K562 (cell line): Measurements from ENCODE around the gene SCUBE1. TPM values are rescaled to one million over a fixed set of nuclear protein-coding genes. Genes with fewer than 3 reads are reported as not detected.
A peak's percentile ranks its signal among the peaks of the same experiment; 100 is the strongest.

Experiments used
- ATAC-seq: fragments of 200-7000 bp; cut with Tn5 transposase; 3 replicates; pipeline ENCODE4 v1.9.1; 2020; ENCODE audit warnings: moderate library complexity
- BruUV-seq: library from RNA; stranded (reverse); fragments of 400-500 nt; replicated peaks from 2 replicates; lab custom pipeline; 2021; lab: Mats Ljungman, UMichigan
- CTCF ChIA-PET: fragments of 300-600 bp; formaldehyde crosslinking; extraction: SDS; loops from one replicate; lab custom pipeline; 2021; ENCODE audit warnings: low intra/inter-chr PET ratio; lab: Yijun Ruan, JAX
- POLR2A ChIA-PET: fragments of 300-600, 350-650 bp; sonication (Branson Sonifier 250); formaldehyde crosslinking; extraction: SDS; loops from one replicate; lab custom pipeline; 2021; ENCODE audit warnings: antibody characterized with exemption, inconsistent platforms; lab: Yijun Ruan, JAX
- DNase-seq, 4 experiments: peaks; one replicate each; pipeline versions ENCODE4 v3.0.0 to v3.0.0-alpha.2; 2011 to 2018; ENCODE audit warnings: low spot score in 3 of 4, mixed read lengths in 3 of 4; ENCODE audit errors: extremely low read depth in 1 of 4
- FAIRE-seq: peaks from 2 replicates; lab custom pipeline; 2011; peaks lifted over from hg19 to GRCh38; lab: Jason Lieb, UNC
- H2AFZ ChIP-seq: 2 replicates; pipeline ENCODE4 v1.6.0; 2011; ENCODE audit warnings: low read depth, low read length, control low read depth, inconsistent platforms
- H3K27ac ChIP-seq: fragments of 200-600 bp; 3 replicates; pipeline ENCODE4 v1.8.0; 2011; ENCODE audit warnings: low read depth, mild to moderate bottlenecking, control low read depth, inconsistent platforms, low read length, moderate library complexity, mixed read lengths; ENCODE audit errors: extremely low read depth
- H3K27me3 ChIP-seq, 2 experiments: fragments of 300-600 bp in 1 of 2; 2 replicates in 1 of 2; 3 replicates in 1 of 2; pipeline versions ENCODE4 v1.6.0 to v1.8.0; 2011; ENCODE audit warnings: inconsistent platforms in 2 of 2, low read length in 2 of 2, mild to moderate bottlenecking in 1 of 2, mixed read lengths in 1 of 2, moderate library complexity in 1 of 2; ENCODE audit not compliant: control insufficient read depth in 2 of 2, insufficient read depth in 2 of 2
- H3K36me3 ChIP-seq: fragments of 300-600 bp; 3 replicates; pipeline ENCODE4 v1.8.0; 2011; ENCODE audit warnings: mild to moderate bottlenecking, low read length, inconsistent platforms; ENCODE audit not compliant: control insufficient read depth, insufficient read depth
- H3K4me1 ChIP-seq, 2 experiments: fragments of 200-600 bp in 1 of 2; replicated peaks in 1 of 2; 2 replicates in 1 of 2; 3 replicates in 1 of 2; pipeline versions ENCODE4 v1.5.1 to v1.8.0; 2011; ENCODE audit warnings: inconsistent platforms in 2 of 2, low read length in 2 of 2, mild to moderate bottlenecking in 1 of 2, mixed read lengths in 1 of 2, moderate library complexity in 1 of 2; ENCODE audit not compliant: control insufficient read depth in 2 of 2, insufficient read depth in 2 of 2
- H3K4me2 ChIP-seq: 2 replicates; pipeline ENCODE4 v1.6.1; 2011; ENCODE audit warnings: low read length, control low read depth, inconsistent platforms, mixed read lengths; ENCODE audit not compliant: insufficient read depth
- H3K4me3 ChIP-seq: fragments of 200-600 bp; sonication (generic), shearing (Covaris generic); 2 replicates; pipeline ENCODE4 v1.5.1; 2016; ENCODE audit warnings: control low read depth, inconsistent platforms
- H3K79me2 ChIP-seq: fragments of 200-600 bp; 3 replicates; pipeline ENCODE4 v1.8.0; 2011; ENCODE audit warnings: low read length, inconsistent platforms; ENCODE audit not compliant: control insufficient read depth, insufficient read depth
- H3K9ac ChIP-seq, 2 experiments: 2 replicates each; pipeline versions ENCODE4 v1.6.0 to v1.6.1; 2011; ENCODE audit warnings: low read depth in 2 of 2, low read length in 2 of 2, control low read depth in 1 of 2, inconsistent platforms in 1 of 2, mild to moderate bottlenecking in 1 of 2, mixed read lengths in 1 of 2; ENCODE audit not compliant: insufficient read depth in 1 of 2
- H3K9me1 ChIP-seq: one replicate; pipeline ENCODE4 v1.6.0; 2011; ENCODE audit warnings: inconsistent platforms, mild to moderate bottlenecking, low read length, moderate library complexity; ENCODE audit not compliant: control insufficient read depth, insufficient read depth
- H3K9me3 ChIP-seq: replicated peaks from 2 replicates; pipeline ENCODE4 v1.5.1; 2011; ENCODE audit warnings: low read depth, low read length, inconsistent platforms; ENCODE audit not compliant: control insufficient read depth, insufficient read depth
- H4K20me1 ChIP-seq: replicated peaks from 2 replicates; pipeline ENCODE4 v1.6.1; 2011; ENCODE audit warnings: low read length, inconsistent platforms, mixed read lengths; ENCODE audit not compliant: control insufficient read depth, insufficient read depth
- CBFA2T3 ChIP-seq: fragments of 450-650 bp; IDR thresholded peaks from 2 replicates; pipeline ENCODE4 v1.6.1; 2017
- EP300 ChIP-seq: IDR thresholded peaks from 2 replicates; pipeline ENCODE4 v1.6.1; 2012; ENCODE audit warnings: low read length, improper control_type of control experiment
- ILF3 ChIP-seq: fragments of 450-650 bp; IDR thresholded peaks from 2 replicates; pipeline ENCODE4 v1.6.1; 2018; ENCODE audit warnings: antibody characterized with exemption, mild to moderate bottlenecking, moderate library complexity, borderline replicate concordance
- KAT8 ChIP-seq: fragments of 450-650 bp; IDR thresholded peaks from 2 replicates; pipeline ENCODE4 v1.6.1; 2016; ENCODE audit warnings: low read depth, mild to moderate bottlenecking
- KLF1 ChIP-seq: fragments of 450-650 bp; IDR thresholded peaks from 2 replicates; pipeline ENCODE4 v1.6.1; 2016; ENCODE audit warnings: missing genetic modification characterization, missing compliant biosample characterization
- REST ChIP-seq, 2 experiments: fragments of 450-650 bp; formaldehyde crosslinking in 1 of 2; IDR thresholded peaks; 2 replicates each; pipeline versions ENCODE4 v1.4.0 to v1.6.1; 2014 to 2020; ENCODE audit warnings: mild to moderate bottlenecking in 2 of 2, borderline replicate concordance in 1 of 2, low read depth in 1 of 2
- TAL1 ChIP-seq: fragments of 450-650 bp; IDR thresholded peaks from 2 replicates; pipeline ENCODE4 v1.6.1; 2016; ENCODE audit warnings: mild to moderate bottlenecking
- TFAP4 ChIP-seq: sonication (generic); formaldehyde crosslinking; IDR thresholded peaks from 2 replicates; pipeline ENCODE4 v1.8.0; 2022; ENCODE audit warnings: missing genetic modification reagents, mild to moderate bottlenecking, moderate library complexity, borderline replicate concordance
- ZNF121 ChIP-seq: sonication (generic); formaldehyde crosslinking; conservative IDR thresholded peaks from 2 replicates; pipeline ENCODE4 v1.8.0; 2022; ENCODE audit warnings: missing genetic modification reagents
- WGBS: fragments of 100-300 bp; shearing (Covaris generic); methylation state at CpG from one replicate; pipeline ENCODE4 v1.1.6; 2016; ENCODE audit warnings: low coverage, mixed read lengths; ENCODE audit not compliant: insufficient coverage; ENCODE audit errors: missing lambda C conversion rate; 5-methylcytosine and 5-hydroxymethylcytosine counted together
- in situ Hi-C: fragments of 300-500 bp; cut with MboI; formaldehyde crosslinking; loops from 4 replicates; pipeline ENCODE4 v1.15.0; 2018; ENCODE audit warnings: inconsistent platforms, mixed read lengths
- intact Hi-C: fragments of 100-400 bp; cut with micrococcal nuclease; formaldehyde crosslinking; loops from 2 replicates; pipeline ENCODE4 v1.14.2; 2022
- polyA plus RNA-seq, 8 experiments: library from polyadenylated mRNA; depleted of rRNA in 4 of 8; stranded (reverse) in 5 of 8; unstranded in 3 of 8; fragments of >200 nt; fragmentation: Nextera tagmentation in 2 of 8; fragmentation: Illumina TruSeq in 1 of 8; extraction: Ambion mirVana in 2 of 8; extraction: Trizol in 1 of 8; gene quantifications; 2 replicates each; pipeline versions ENCODE4 v1.2.1 to v1.2.3, GENCODE V29; 2011 to 2014; ENCODE audit warnings: inconsistent platforms in 1 of 8, missing spikeins in 1 of 8
- total RNA-seq, 7 experiments: library from RNA; depleted of rRNA in 6 of 7; stranded (reverse); fragments of >200 nt in 6 of 7; fragmentation: Illumina TruSeq in 2 of 7; extraction: Trizol in 2 of 7; gene quantifications; 2 replicates each; pipeline versions ENCODE4 v1.2.1 to v1.2.3, GENCODE V29; 2011 to 2021; ENCODE audit warnings: low replicate concordance in 1 of 7

The SCUBE1 gene
- total and polyA plus RNA-seq, 9 of the 15 experiments (the other 6 are each of a cell fraction or from before 2014, with no cell fraction given) = 0.03 to 0.47 (median 0.29) TPM; not detected in 6

- intact Hi-C loops (no loop called here), in situ Hi-C loops (no loop called here)
Measured at GRCh38 chr22:43310798-43311197, 32.4 kb downstream of the SCUBE1 start.

GRCh38 chr22:43310311-43310710 lies 32.9 kb downstream of the SCUBE1 start:
- H3K9me3 ChIP-seq = no peaks in the 10 kb centered on the region
- peaks cover under 1 to 50% of the 10 kb centered on the region in 2 experiments; a peak in 3 of 5 replicates for H3K27me3 ChIP-seq
- ATAC-seq = no peak
- no peak overlapping the region for H3K4me2 ChIP-seq
- peak; percentile 11 to 30 (median 22) for DNase-seq
- H4K20me1 ChIP-seq = no peaks in the 10 kb centered on the region
- FAIRE-seq = peak; percentile 56
- intact Hi-C loops = no loop called here
- no TSS peak for BruUV-seq
- no peak overlapping the region for H2AFZ ChIP-seq
- H3K4me1 ChIP-seq = peaks cover 0 to 3% of the 10 kb centered on the region in 2 experiments; a peak in 3 of 5 replicates
- 9% methylated on average over 5 of the region's 5 CpGs for WGBS
- in situ Hi-C loops = no loop called here
- POLR2A ChIA-PET = no interaction called here
- H3K36me3 ChIP-seq = no peaks in the 10 kb centered on the region
- H3K79me2 ChIP-seq = no peaks in the 10 kb centered on the region
- no peak overlapping the region for H3K27ac ChIP-seq
- no peaks in the 10 kb centered on the region for H3K9me1 ChIP-seq
- H3K9ac ChIP-seq = no peak overlapping the region
- no peak overlapping the region for H3K4me3 ChIP-seq
- CTCF ChIA-PET = no interaction called here
- TF ChIP-seq ILF3 (no peak), CBFA2T3 (peak; percentile 62), TFAP4 (CRISPR knock-in tag) (peak; percentile 42; the same call in 1 of the 2 replicates), TAL1 (peak; percentile 44), REST (IDR thresholded peaks at IDR 0.05; ENCODE audit: borderline replicate concordance) (peak; percentile 38), REST (CRISPR knock-in tag; IDR thresholded peaks at IDR 0.05; ENCODE audit: low read depth) (no peak)

More at GRCh38 chr22:43310798-43311197, 32.4 kb downstream of the SCUBE1 start:
- TF ChIP-seq KLF1 = no peak
- TF ChIP-seq KAT8 = no peak
- TF ChIP-seq ZNF121 (CRISPR knock-in tag) = 0 out of 2 replicates have a peak, but pooled peaks have one; percentile 15
- TF ChIP-seq EP300 = no peak
- no peaks in the 10 kb centered on the region for H3K36me3 ChIP-seq
- peaks cover 0 to 3% of the 10 kb centered on the region in 2 experiments; a peak in 3 of 5 replicates for H3K4me1 ChIP-seq
- no peak overlapping the region for H3K4me2 ChIP-seq
- H3K27me3 ChIP-seq = peaks cover 3 to 50% of the 10 kb centered on the region in 2 experiments; a peak in 3 of 5 replicates
- no peaks in the 10 kb centered on the region for H3K79me2 ChIP-seq
- H3K4me3 ChIP-seq = no peak overlapping the region
- H2AFZ ChIP-seq = no peak overlapping the region
- POLR2A ChIA-PET = no interaction called here
- WGBS = 0% methylated on average over 1 of the region's 1 CpG
- H4K20me1 ChIP-seq = no peaks in the 10 kb centered on the region
- H3K9me1 ChIP-seq = no peaks in the 10 kb centered on the region
- no peak overlapping the region for H3K9ac ChIP-seq
- FAIRE-seq = no peak
- BruUV-seq = no TSS peak
- H3K9me3 ChIP-seq = no peaks in the 10 kb centered on the region
- CTCF ChIA-PET = no interaction called here
- DNase-seq = no peak
- no peak for ATAC-seq
- no peak overlapping the region for H3K27ac ChIP-seq
